ENCODE data around the gene SPEF2. TPM values are rescaled to one million over a fixed set of nuclear protein-coding genes. Genes with fewer than 3 reads are reported as not detected.

SPEF2 gene
- total RNA-seq, 1 experiment from 2014 or later: 10.6 TPM

- Histone ChIP-seq H3K79me2 (ENCODE audit: low read depth) (no peaks in the 10 kb centered on the region), H2AFZ (peak overlapping the region; percentile 93), H3K27ac (no peak overlapping the region), H3K9me3 (ENCODE audit: insufficient read depth, low read depth) (no peaks in the 10 kb centered on the region), H3K4me2 (peak overlapping the region; percentile 84), H3K36me3 (ENCODE audit: low read depth) (no peaks in the 10 kb centered on the region), H4K20me1 (ENCODE audit: insufficient read depth) (no peaks in the 10 kb centered on the region), H3K27me3 (ENCODE audit: insufficient read depth, low read depth) (no peaks in the 10 kb centered on the region), H3K4me3 (peak overlapping the region; percentile 79), H3K4me1 (replicated peaks; ENCODE audit: insufficient read depth) (peaks cover 9% of the 10 kb centered on the region), H3K9me2 (ENCODE audit: insufficient read depth) (peaks cover 7% of the 10 kb centered on the region; the same call in 1 of the 2 replicates), H3F3A (ENCODE audit: insufficient read depth, low read depth) (no peaks in the 10 kb centered on the region; the same call in 1 of the 2 replicates)
- DNase-seq: no peak
- POLR2A ChIA-PET (ENCODE audit: unreplicated experiment): no interaction called here
- CTCF ChIA-PET: no interaction called here
- no TSS peak for BruUV-seq (replicated peaks)
- TF ChIP-seq, protein P1, sequence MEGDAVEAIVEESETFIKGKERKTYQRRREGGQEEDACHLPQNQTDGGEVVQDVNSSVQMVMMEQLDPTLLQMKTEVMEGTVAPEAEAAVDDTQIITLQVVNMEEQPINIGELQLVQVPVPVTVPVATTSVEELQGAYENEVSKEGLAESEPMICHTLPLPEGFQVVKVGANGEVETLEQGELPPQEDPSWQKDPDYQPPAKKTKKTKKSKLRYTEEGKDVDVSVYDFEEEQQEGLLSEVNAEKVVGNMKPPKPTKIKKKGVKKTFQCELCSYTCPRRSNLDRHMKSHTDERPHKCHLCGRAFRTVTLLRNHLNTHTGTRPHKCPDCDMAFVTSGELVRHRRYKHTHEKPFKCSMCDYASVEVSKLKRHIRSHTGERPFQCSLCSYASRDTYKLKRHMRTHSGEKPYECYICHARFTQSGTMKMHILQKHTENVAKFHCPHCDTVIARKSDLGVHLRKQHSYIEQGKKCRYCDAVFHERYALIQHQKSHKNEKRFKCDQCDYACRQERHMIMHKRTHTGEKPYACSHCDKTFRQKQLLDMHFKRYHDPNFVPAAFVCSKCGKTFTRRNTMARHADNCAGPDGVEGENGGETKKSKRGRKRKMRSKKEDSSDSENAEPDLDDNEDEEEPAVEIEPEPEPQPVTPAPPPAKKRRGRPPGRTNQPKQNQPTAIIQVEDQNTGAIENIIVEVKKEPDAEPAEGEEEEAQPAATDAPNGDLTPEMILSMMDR (conservative IDR thresholded peaks at IDR 0.05): no peak
- no peak for TF ChIP-seq EZH2 (IDR thresholded peaks at IDR 0.05; ENCODE audit: low read depth)
- intact Hi-C loops (cut with micrococcal nuclease; ENCODE audit: unreplicated experiment): no loop called here
Observed at GRCh38 chr5:35618304-35618636, 607 bp downstream of the SPEF2 start.

GRCh38 chr5:35618781-35619180 is 1.1 kb downstream of the SPEF2 start:
- no TSS peak for BruUV-seq (replicated peaks)
- Histone ChIP-seq H3F3A (ENCODE audit: insufficient read depth, low read depth) (no peaks in the 10 kb centered on the region; the same call in 1 of the 2 replicates), H3K9me2 (ENCODE audit: insufficient read depth) (0 out of 2 replicates have a peak, but pooled peaks cover 3% of the 10 kb centered on the region), H3K9me3 (ENCODE audit: insufficient read depth, low read depth) (no peaks in the 10 kb centered on the region), H3K36me3 (ENCODE audit: low read depth) (no peaks in the 10 kb centered on the region), H2AFZ (peak overlapping the region; percentile 93; the same call in 1 of the 2 replicates), H3K27me3 (ENCODE audit: insufficient read depth, low read depth) (no peaks in the 10 kb centered on the region), H3K4me3 (peak overlapping the region; percentile 79; the same call in 1 of the 2 replicates), H3K4me2 (peak overlapping the region; percentile 84), H4K20me1 (ENCODE audit: insufficient read depth) (no peaks in the 10 kb centered on the region), H3K27ac (no peak overlapping the region), H3K79me2 (ENCODE audit: low read depth) (no peaks in the 10 kb centered on the region), H3K4me1 (replicated peaks; ENCODE audit: insufficient read depth) (peaks cover 9% of the 10 kb centered on the region)
- no peak for TF ChIP-seq EZH2 (IDR thresholded peaks at IDR 0.05; ENCODE audit: low read depth)
- TF ChIP-seq, protein P1 (conservative IDR thresholded peaks at IDR 0.05): no peak
- ChIA-PET POLR2A (ENCODE audit: unreplicated experiment) (no interaction called here), CTCF (no interaction called here)
- intact Hi-C loops (cut with micrococcal nuclease; ENCODE audit: unreplicated experiment): no loop called here
- DNase-seq: no peak

- no peaks in the 10 kb centered on the region for H3K9me3 ChIP-seq (ENCODE audit: insufficient read depth, low read depth)
- H2AFZ ChIP-seq: no peak overlapping the region
- DNase-seq: no peak
- no TSS peak for BruUV-seq (replicated peaks)
- no peaks in the 10 kb centered on the region for H3K27me3 ChIP-seq (ENCODE audit: insufficient read depth, low read depth)
- TF ChIP-seq, protein P1 (conservative IDR thresholded peaks at IDR 0.05): no peak
- no peak for TF ChIP-seq EZH2 (IDR thresholded peaks at IDR 0.05; ENCODE audit: low read depth)
- no peak overlapping the region for H3K27ac ChIP-seq
- ChIA-PET CTCF (no interaction called here), POLR2A (ENCODE audit: unreplicated experiment) (no interaction called here)
- peaks cover 6% of the 10 kb centered on the region; the same call in 1 of the 2 replicates for H3K4me1 ChIP-seq (replicated peaks; ENCODE audit: insufficient read depth)
- H3K79me2 ChIP-seq (ENCODE audit: low read depth): no peaks in the 10 kb centered on the region
- intact Hi-C loops (cut with micrococcal nuclease; ENCODE audit: unreplicated experiment): no loop called here
- H3F3A ChIP-seq (ENCODE audit: insufficient read depth, low read depth): no peaks in the 10 kb centered on the region; the same call in 1 of the 2 replicates
- no peaks in the 10 kb centered on the region for H3K9me2 ChIP-seq (ENCODE audit: insufficient read depth)
- no peak overlapping the region for H3K4me2 ChIP-seq
- no peak overlapping the region for H3K4me3 ChIP-seq
- H4K20me1 ChIP-seq (ENCODE audit: insufficient read depth): no peaks in the 10 kb centered on the region
- no peaks in the 10 kb centered on the region for H3K36me3 ChIP-seq (ENCODE audit: low read depth)
Observed at GRCh38 chr5:35622974-35623373, 5.3 kb downstream of the SPEF2 start.
